Panc1 (cell line): ENCODE measurements around the gene SLC19A1. TPM values are rescaled to one million over a fixed set of nuclear protein-coding genes. Genes with fewer than 3 reads are reported as not detected.

Source experiments
- ATAC-seq: fragments of 200-7000 bp; cut with Tn5 transposase; 2 replicates; pipeline ENCODE4 v1.9.1; 2020; ENCODE audit warnings: mild to moderate bottlenecking, moderate library complexity
- BruUV-seq: library from RNA; stranded (reverse); fragments of 400-500 nt; replicated peaks from 2 replicates; lab custom pipeline; 2021; lab: Mats Ljungman, UMichigan
- CTCF ChIA-PET: fragments of 300-600 bp; sonication (Branson Sonifier 250); formaldehyde crosslinking; loops from one replicate; lab custom pipeline; 2022; ENCODE audit warnings: antibody characterized with exemption; lab: Charles Lee
- POLR2A ChIA-PET: fragments of 300-600 bp; sonication (Branson Sonifier 250); formaldehyde crosslinking; loops from one replicate; lab custom pipeline; 2022; ENCODE audit warnings: antibody characterized with exemption; lab: Charles Lee
- DNase-seq: peaks from one replicate; pipeline ENCODE4 v3.0.0-alpha.2; 2010; ENCODE audit warnings: low read depth, low spot score
- H3K27ac ChIP-seq: 2 replicates; pipeline ENCODE4 v1.5.1; 2011; ENCODE audit warnings: mild to moderate bottlenecking, low read length, inconsistent platforms
- H3K27me3 ChIP-seq: fragments of 200-500 bp; sonication (Bioruptor generic); 2 replicates; pipeline ENCODE4 v1.6.0; 2014; ENCODE audit warnings: low read length, inconsistent platforms; ENCODE audit not compliant: control insufficient read depth, insufficient read depth
- H3K36me3 ChIP-seq: fragments of 200-500 bp; sonication (Bioruptor generic); 2 replicates; pipeline ENCODE4 v1.5.1; 2014; ENCODE audit warnings: inconsistent platforms, mild to moderate bottlenecking, low read length, moderate library complexity; ENCODE audit not compliant: control insufficient read depth, insufficient read depth
- H3K4me1 ChIP-seq: 2 replicates; pipeline ENCODE4 v1.5.1; 2011; ENCODE audit warnings: inconsistent platforms, mild to moderate bottlenecking, low read length, moderate library complexity; ENCODE audit not compliant: control insufficient read depth, insufficient read depth
- H3K4me3 ChIP-seq, 2 experiments: 2 replicates each; pipeline ENCODE4 v1.5.1; 2011 to 2012; ENCODE audit warnings: low read depth in 2 of 2, low read length in 2 of 2, mild to moderate bottlenecking in 2 of 2, inconsistent platforms in 1 of 2, moderate library complexity in 1 of 2
- H3K9me3 ChIP-seq: fragments of 200-500 bp; sonication (Bioruptor generic); 2 replicates; pipeline ENCODE4 v1.5.1; 2014; ENCODE audit warnings: low read depth, mild to moderate bottlenecking, inconsistent platforms, low read length, moderate library complexity; ENCODE audit not compliant: control insufficient read depth, insufficient read depth
- CTCF ChIP-seq: fragments of 450-650 bp; IDR thresholded peaks from 2 replicates; pipeline ENCODE4 v1.5.1; 2017; ENCODE audit warnings: mild to moderate bottlenecking
- POLR2AphosphoS5 ChIP-seq: IDR thresholded peaks from 2 replicates; pipeline ENCODE4 v1.6.1; 2012; ENCODE audit warnings: mild to moderate bottlenecking, low read depth, low read length, moderate library complexity
- REST ChIP-seq, 2 experiments: IDR thresholded peaks; 2 replicates each; pipeline ENCODE4 v1.6.1; 2011 to 2012; ENCODE audit warnings: low read depth in 2 of 2, control low read depth in 1 of 2, low read length in 1 of 2, mild to moderate bottlenecking in 1 of 2, moderate library complexity in 1 of 2; ENCODE audit not compliant: insufficient read depth in 1 of 2
- SIN3A ChIP-seq: IDR thresholded peaks from 2 replicates; pipeline ENCODE4 v1.6.1; 2012; ENCODE audit warnings: low read depth, mild to moderate bottlenecking, low read length, moderate library complexity, borderline replicate concordance; ENCODE audit not compliant: insufficient read depth
- TCF7L2 ChIP-seq: IDR thresholded peaks from 2 replicates; pipeline ENCODE4 v1.6.1; 2011; ENCODE audit warnings: mild to moderate bottlenecking, low read depth, low read length, inconsistent platforms
- in situ Hi-C: cut with HindIII; loops from 2 replicates; pipeline ENCODE4 v1.10.0; 2016; ENCODE audit warnings: low sequenced_read_pairs, low pct_unique_long_range_greater_than_20kb
- intact Hi-C: fragments of 100-400 bp; cut with micrococcal nuclease; formaldehyde crosslinking; loops from one replicate; pipeline ENCODE4 v1.10.0; 2022; ENCODE audit not compliant: unreplicated experiment
- total RNA-seq: library from RNA; stranded (reverse); gene quantifications from one replicate; pipeline ENCODE4 v1.2.1, GENCODE V29; 2021; ENCODE audit not compliant: unreplicated experiment

The SLC19A1 gene
- total RNA-seq, 1 experiment from 2014 or later, result 24.5 TPM

- ATAC-seq, result no peak
- Histone ChIP-seq H3K27me3 (no peaks in the 10 kb centered on the region), H3K4me1 (no peaks in the 10 kb centered on the region), H3K9me3 (peaks cover 4% of the 10 kb centered on the region), H3K4me3 (no peak overlapping the region), H3K27ac (no peak overlapping the region), H3K36me3 (no peaks in the 10 kb centered on the region)
- no peak for DNase-seq
- TF ChIP-seq SIN3A (no peak), POLR2AphosphoS5 (no peak), REST (IDR thresholded peaks at IDR 0.05; ENCODE audit: insufficient read depth in 1 of 2, low read depth in 2 of 2, low read length in 1 of 2) (no peak), CTCF (no peak), TCF7L2 (no peak)
- intact Hi-C loops (no loop called here), in situ Hi-C loops (no loop called here)
- CTCF ChIA-PET, result no interaction called here
- no TSS peak for BruUV-seq
- POLR2A ChIA-PET, result no interaction called here
Measured at GRCh38 chr21:45524756-45525152, 17.5 kb downstream of the SLC19A1 start.

- Histone ChIP-seq H3K4me1 (no peaks in the 10 kb centered on the region), H3K27ac (no peak overlapping the region), H3K36me3 (no peaks in the 10 kb centered on the region), H3K4me3 (no peak overlapping the region), H3K27me3 (no peaks in the 10 kb centered on the region), H3K9me3 (peaks cover 14% of the 10 kb centered on the region)
- CTCF ChIA-PET, result no interaction called here
- ATAC-seq (peak; percentile 63), DNase-seq (no peak)
- POLR2A ChIA-PET, result no interaction called here
- BruUV-seq, result no TSS peak
- no peak for TF ChIP-seq CTCF
- no peak for TF ChIP-seq SIN3A
- TF ChIP-seq POLR2AphosphoS5, result no peak
- TF ChIP-seq TCF7L2, result no peak
- TF ChIP-seq REST (IDR thresholded peaks at IDR 0.05; ENCODE audit: insufficient read depth in 1 of 2, low read depth in 2 of 2, low read length in 1 of 2), result no peak
- in situ Hi-C loops, result no loop called here
- intact Hi-C loops, result no loop called here
Measured at GRCh38 chr21:45523411-45524101, 18.7 kb downstream of the SLC19A1 start.
